ENCODE measurements around the gene FSTL5. TPM values are rescaled to one million over a fixed set of nuclear protein-coding genes. Genes with fewer than 3 reads are reported as not detected.

The FSTL5 gene
- total RNA-seq, 1 experiment from 2014 or later, result 0.55 TPM

DNA sequence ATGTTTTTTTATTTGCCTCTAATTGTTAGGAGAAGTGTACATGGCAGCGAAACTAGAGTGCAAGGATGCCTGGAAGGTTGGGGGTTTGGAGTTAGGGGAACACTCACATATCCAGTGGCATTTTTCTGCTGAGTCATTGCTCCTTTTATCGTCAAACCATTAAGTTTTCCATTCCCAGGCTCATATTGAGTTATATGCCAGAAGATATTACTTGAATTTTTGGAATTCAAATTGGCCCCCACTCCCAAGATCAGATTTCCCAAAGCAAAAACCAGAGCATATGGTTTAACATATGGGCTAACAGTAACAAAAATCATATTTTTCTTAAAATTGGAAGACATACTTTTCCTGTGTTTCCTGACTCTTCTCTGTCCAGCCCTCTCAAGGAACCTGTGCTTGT, 152.7 kb downstream of the FSTL5 start:
- no peak for ATAC-seq

More for the DNA sequence above, 152.7 kb downstream of the FSTL5 start:
- TF ChIP-seq GRHL2 (CRISPR knock-in tag; IDR thresholded peaks at IDR 0.05; ENCODE audit: insufficient replicate concordance, severe bottlenecking) (no peak), GABPB1 (CRISPR knock-in tag; IDR thresholded peaks at IDR 0.05) (no peak), ZNF121 (CRISPR knock-in tag; IDR thresholded peaks at IDR 0.05) (no peak), SMAD3 (CRISPR knock-in tag; IDR thresholded peaks at IDR 0.05; ENCODE audit: borderline replicate concordance) (no peak), SMAD4 (CRISPR knock-in tag; IDR thresholded peaks at IDR 0.05) (no peak), NR2C2 (CRISPR knock-in tag; IDR thresholded peaks at IDR 0.05) (no peak), ELF4 (CRISPR knock-in tag; IDR thresholded peaks at IDR 0.05; ENCODE audit: low read depth) (no peak), IRF2 (CRISPR knock-in tag; IDR thresholded peaks at IDR 0.05; ENCODE audit: borderline replicate concordance, low read depth) (no peak)
- TF ChIP-seq, protein P1, sequence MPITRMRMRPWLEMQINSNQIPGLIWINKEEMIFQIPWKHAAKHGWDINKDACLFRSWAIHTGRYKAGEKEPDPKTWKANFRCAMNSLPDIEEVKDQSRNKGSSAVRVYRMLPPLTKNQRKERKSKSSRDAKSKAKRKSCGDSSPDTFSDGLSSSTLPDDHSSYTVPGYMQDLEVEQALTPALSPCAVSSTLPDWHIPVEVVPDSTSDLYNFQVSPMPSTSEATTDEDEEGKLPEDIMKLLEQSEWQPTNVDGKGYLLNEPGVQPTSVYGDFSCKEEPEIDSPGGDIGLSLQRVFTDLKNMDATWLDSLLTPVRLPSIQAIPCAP (CRISPR knock-in tag; IDR thresholded peaks at IDR 0.05), result no peak
- TF ChIP-seq, protein P2, sequence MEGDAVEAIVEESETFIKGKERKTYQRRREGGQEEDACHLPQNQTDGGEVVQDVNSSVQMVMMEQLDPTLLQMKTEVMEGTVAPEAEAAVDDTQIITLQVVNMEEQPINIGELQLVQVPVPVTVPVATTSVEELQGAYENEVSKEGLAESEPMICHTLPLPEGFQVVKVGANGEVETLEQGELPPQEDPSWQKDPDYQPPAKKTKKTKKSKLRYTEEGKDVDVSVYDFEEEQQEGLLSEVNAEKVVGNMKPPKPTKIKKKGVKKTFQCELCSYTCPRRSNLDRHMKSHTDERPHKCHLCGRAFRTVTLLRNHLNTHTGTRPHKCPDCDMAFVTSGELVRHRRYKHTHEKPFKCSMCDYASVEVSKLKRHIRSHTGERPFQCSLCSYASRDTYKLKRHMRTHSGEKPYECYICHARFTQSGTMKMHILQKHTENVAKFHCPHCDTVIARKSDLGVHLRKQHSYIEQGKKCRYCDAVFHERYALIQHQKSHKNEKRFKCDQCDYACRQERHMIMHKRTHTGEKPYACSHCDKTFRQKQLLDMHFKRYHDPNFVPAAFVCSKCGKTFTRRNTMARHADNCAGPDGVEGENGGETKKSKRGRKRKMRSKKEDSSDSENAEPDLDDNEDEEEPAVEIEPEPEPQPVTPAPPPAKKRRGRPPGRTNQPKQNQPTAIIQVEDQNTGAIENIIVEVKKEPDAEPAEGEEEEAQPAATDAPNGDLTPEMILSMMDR (IDR thresholded peaks at IDR 0.05), result no peak
- TF ChIP-seq, protein P3, sequence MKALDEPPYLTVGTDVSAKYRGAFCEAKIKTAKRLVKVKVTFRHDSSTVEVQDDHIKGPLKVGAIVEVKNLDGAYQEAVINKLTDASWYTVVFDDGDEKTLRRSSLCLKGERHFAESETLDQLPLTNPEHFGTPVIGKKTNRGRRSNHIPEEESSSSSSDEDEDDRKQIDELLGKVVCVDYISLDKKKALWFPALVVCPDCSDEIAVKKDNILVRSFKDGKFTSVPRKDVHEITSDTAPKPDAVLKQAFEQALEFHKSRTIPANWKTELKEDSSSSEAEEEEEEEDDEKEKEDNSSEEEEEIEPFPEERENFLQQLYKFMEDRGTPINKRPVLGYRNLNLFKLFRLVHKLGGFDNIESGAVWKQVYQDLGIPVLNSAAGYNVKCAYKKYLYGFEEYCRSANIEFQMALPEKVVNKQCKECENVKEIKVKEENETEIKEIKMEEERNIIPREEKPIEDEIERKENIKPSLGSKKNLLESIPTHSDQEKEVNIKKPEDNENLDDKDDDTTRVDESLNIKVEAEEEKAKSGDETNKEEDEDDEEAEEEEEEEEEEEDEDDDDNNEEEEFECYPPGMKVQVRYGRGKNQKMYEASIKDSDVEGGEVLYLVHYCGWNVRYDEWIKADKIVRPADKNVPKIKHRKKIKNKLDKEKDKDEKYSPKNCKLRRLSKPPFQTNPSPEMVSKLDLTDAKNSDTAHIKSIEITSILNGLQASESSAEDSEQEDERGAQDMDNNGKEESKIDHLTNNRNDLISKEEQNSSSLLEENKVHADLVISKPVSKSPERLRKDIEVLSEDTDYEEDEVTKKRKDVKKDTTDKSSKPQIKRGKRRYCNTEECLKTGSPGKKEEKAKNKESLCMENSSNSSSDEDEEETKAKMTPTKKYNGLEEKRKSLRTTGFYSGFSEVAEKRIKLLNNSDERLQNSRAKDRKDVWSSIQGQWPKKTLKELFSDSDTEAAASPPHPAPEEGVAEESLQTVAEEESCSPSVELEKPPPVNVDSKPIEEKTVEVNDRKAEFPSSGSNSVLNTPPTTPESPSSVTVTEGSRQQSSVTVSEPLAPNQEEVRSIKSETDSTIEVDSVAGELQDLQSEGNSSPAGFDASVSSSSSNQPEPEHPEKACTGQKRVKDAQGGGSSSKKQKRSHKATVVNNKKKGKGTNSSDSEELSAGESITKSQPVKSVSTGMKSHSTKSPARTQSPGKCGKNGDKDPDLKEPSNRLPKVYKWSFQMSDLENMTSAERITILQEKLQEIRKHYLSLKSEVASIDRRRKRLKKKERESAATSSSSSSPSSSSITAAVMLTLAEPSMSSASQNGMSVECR (CRISPR knock-in tag; IDR thresholded peaks at IDR 0.05; ENCODE audit: borderline replicate concordance), result no peak
- TF ChIP-seq, protein P4, sequence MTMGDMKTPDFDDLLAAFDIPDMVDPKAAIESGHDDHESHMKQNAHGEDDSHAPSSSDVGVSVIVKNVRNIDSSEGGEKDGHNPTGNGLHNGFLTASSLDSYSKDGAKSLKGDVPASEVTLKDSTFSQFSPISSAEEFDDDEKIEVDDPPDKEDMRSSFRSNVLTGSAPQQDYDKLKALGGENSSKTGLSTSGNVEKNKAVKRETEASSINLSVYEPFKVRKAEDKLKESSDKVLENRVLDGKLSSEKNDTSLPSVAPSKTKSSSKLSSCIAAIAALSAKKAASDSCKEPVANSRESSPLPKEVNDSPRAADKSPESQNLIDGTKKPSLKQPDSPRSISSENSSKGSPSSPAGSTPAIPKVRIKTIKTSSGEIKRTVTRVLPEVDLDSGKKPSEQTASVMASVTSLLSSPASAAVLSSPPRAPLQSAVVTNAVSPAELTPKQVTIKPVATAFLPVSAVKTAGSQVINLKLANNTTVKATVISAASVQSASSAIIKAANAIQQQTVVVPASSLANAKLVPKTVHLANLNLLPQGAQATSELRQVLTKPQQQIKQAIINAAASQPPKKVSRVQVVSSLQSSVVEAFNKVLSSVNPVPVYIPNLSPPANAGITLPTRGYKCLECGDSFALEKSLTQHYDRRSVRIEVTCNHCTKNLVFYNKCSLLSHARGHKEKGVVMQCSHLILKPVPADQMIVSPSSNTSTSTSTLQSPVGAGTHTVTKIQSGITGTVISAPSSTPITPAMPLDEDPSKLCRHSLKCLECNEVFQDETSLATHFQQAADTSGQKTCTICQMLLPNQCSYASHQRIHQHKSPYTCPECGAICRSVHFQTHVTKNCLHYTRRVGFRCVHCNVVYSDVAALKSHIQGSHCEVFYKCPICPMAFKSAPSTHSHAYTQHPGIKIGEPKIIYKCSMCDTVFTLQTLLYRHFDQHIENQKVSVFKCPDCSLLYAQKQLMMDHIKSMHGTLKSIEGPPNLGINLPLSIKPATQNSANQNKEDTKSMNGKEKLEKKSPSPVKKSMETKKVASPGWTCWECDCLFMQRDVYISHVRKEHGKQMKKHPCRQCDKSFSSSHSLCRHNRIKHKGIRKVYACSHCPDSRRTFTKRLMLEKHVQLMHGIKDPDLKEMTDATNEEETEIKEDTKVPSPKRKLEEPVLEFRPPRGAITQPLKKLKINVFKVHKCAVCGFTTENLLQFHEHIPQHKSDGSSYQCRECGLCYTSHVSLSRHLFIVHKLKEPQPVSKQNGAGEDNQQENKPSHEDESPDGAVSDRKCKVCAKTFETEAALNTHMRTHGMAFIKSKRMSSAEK (CRISPR knock-in tag; IDR thresholded peaks at IDR 0.05; ENCODE audit: borderline replicate concordance), result no peak
- TF ChIP-seq, protein P5, sequence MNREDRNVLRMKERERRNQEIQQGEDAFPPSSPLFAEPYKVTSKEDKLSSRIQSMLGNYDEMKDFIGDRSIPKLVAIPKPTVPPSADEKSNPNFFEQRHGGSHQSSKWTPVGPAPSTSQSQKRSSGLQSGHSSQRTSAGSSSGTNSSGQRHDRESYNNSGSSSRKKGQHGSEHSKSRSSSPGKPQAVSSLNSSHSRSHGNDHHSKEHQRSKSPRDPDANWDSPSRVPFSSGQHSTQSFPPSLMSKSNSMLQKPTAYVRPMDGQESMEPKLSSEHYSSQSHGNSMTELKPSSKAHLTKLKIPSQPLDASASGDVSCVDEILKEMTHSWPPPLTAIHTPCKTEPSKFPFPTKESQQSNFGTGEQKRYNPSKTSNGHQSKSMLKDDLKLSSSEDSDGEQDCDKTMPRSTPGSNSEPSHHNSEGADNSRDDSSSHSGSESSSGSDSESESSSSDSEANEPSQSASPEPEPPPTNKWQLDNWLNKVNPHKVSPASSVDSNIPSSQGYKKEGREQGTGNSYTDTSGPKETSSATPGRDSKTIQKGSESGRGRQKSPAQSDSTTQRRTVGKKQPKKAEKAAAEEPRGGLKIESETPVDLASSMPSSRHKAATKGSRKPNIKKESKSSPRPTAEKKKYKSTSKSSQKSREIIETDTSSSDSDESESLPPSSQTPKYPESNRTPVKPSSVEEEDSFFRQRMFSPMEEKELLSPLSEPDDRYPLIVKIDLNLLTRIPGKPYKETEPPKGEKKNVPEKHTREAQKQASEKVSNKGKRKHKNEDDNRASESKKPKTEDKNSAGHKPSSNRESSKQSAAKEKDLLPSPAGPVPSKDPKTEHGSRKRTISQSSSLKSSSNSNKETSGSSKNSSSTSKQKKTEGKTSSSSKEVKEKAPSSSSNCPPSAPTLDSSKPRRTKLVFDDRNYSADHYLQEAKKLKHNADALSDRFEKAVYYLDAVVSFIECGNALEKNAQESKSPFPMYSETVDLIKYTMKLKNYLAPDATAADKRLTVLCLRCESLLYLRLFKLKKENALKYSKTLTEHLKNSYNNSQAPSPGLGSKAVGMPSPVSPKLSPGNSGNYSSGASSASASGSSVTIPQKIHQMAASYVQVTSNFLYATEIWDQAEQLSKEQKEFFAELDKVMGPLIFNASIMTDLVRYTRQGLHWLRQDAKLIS (CRISPR knock-in tag; IDR thresholded peaks at IDR 0.05; ENCODE audit: borderline replicate concordance), result no peak
- H3K27ac Mint-ChIP-seq, result peak overlapping the region; percentile 29; the same call in 1 of the 2 replicates
- CTCF ChIA-PET, result no interaction called here
- no peaks in the 10 kb centered on the region for H3K9me3 Mint-ChIP-seq
- no peaks in the 10 kb centered on the region for H3K4me1 Mint-ChIP-seq
- H3K27me3 Mint-ChIP-seq (ENCODE audit: low read depth), result no peaks in the 10 kb centered on the region
- no peaks in the 10 kb centered on the region for H3K36me3 Mint-ChIP-seq
- H3K4me3 Mint-ChIP-seq, result no peak overlapping the region
- DNase-seq (ENCODE audit: low spot score), result no peak
- POLR2A ChIA-PET, result no interaction called here
